ENCODE measurements around the gene ELAPOR1. TPM values are rescaled to one million over a fixed set of nuclear protein-coding genes. Genes with fewer than 3 reads are reported as not detected.
A peak's percentile ranks its signal among the peaks of the same experiment; 100 is the strongest.

Gene ELAPOR1
- total and polyA plus RNA-seq, 9 of the 15 experiments (the other 6 are each of a cell fraction or from before 2014, with no cell fraction given), result 0.07 to 1.2 (median 0.18) TPM

DNA sequence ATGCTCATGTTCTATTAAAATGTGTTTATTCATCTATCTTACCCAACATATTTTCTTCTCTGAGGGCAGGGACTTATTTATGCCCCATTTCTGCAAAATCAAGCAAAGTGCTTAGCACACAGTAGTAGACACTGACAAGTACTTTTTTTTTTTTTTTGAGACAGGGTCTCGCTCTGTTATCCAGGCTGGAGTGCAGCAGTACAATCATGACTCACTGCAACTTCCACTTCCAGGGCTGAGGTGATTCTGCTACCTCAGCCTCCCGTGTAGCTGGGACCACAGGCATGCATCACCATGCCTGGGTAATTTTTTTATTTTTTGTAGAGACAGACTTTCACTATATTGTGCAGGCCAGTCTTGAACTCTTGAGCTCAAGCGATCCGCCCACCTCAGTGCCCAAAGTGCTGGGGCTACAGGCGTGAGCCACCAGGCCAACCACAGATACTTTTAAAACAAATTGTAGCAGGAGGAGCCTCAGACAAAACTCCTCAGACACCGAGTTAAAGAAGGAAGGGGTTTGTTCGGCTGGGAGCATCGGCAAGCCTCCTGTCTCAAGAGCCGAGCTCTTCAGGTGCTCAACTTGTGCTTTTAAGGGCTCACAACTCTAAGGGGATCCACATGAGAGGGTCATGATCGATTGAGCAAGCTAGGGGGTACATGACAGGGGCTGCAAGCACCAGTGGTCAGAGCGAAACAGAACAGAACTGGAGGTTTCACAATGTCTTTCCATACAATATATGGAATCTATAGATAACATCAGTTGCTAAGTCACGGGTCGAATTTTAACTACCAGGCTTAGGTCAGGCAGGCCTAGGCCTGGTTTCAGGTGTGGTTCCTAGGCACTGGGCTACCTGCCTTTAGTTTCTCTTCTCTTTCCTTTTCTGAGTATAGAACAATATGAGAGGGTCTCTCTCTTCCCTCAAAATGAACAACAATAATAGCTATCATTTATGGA is 29.1 kb upstream of the ELAPOR1 start (continued):
- TF ChIP-seq, protein P1, sequence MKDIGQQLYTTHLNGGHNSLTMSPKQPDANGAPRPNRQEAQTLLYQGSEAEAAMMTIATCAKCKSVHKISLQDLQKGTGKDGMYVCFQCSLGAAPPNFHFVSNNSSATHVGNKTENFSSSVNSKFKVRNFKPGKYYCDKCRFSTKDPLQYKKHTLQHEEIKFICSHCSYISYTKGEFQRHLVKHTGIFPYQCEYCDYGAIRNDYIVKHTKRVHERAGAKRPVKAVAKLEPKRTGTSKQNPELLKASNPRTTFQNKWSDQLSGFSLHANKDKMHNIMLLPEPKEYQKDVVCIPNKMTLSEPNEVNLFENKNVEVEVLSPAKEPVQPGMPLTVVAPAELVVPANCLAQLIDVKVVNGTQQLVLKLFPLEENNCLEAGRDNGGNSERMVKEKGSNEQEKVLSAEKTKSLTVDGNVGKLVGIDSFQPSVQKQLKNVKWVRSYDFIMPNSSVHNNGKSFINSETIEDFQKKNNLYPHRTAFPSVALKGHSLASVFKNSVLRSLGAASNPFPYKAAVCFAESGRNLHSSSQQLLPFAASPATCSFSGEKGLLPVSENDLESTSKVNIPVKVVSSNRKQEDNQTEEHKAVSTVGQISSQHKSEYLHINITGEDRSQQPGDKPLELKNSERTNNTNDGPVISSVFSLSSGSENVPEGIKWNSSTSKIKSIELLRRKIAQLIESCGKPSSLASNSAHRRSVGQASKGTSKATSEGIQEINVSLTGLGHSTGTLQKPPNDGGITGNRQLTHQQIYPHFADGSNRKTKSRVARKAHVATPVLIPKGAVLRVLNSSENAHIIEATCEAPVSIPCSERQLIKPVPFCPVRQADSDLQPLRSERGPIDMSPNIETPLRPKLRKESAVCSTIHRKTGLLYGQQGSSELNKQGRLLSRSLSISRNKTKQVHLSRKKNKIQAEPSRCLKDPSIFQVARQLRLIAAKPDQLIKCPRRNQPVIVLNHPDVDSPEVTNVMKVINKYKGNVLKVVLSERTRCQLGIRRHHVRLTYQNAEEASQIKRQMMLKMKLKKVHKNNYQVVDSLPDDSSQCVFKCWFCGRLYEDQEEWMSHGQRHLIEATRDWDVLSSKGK (CRISPR knock-in tag; IDR thresholded peaks at IDR 0.05), result no peak
- TF ChIP-seq NCOA1 (IDR thresholded peaks at IDR 0.05; ENCODE audit: low read depth) (no peak), LEF1 (IDR thresholded peaks at IDR 0.05) (no peak), GTF2A2 (tag; IDR thresholded peaks at IDR 0.05) (no peak), RAD51 (IDR thresholded peaks at IDR 0.05; ENCODE audit: borderline replicate concordance, low read depth) (no peak), NCOR1 (IDR thresholded peaks at IDR 0.05) (no peak), MYBL2 (IDR thresholded peaks at IDR 0.05; ENCODE audit: low read depth) (no peak), MYBL2 (CRISPR knock-in tag; IDR thresholded peaks at IDR 0.05; ENCODE audit: borderline replicate concordance) (no peak), SMAD3 (CRISPR knock-in tag; conservative IDR thresholded peaks at IDR 0.05) (no peak), SMARCA5 (IDR thresholded peaks at IDR 0.05) (peak; percentile 52; the same call in 1 of the 2 replicates), SNRNP70 (optimal IDR thresholded peaks at IDR 0.05; ENCODE audit: low read depth, low read length) (no peak), ELF1 (tag; IDR thresholded peaks at IDR 0.05) (no peak), ZFPM2 (CRISPR knock-in tag; IDR thresholded peaks at IDR 0.05) (no peak), NONO (IDR thresholded peaks at IDR 0.05; ENCODE audit: low read depth in 2 of 2, low read length in 1 of 2) (no peak), CBX3 (IDR thresholded peaks at IDR 0.05; ENCODE audit: borderline replicate concordance in 1 of 2, low read length in 2 of 2) (no peak), ETV6 (IDR thresholded peaks at IDR 0.05; ENCODE audit: borderline replicate concordance in 1 of 2, low read depth in 2 of 2, low read length in 1 of 2) (no peak), ETV6 (CRISPR knock-in tag; IDR thresholded peaks at IDR 0.05; ENCODE audit: borderline replicate concordance) (no peak), TEAD4 (IDR thresholded peaks at IDR 0.05; ENCODE audit: low read length) (no peak), TEAD4 (CRISPR knock-in tag; IDR thresholded peaks at IDR 0.05; ENCODE audit: borderline replicate concordance) (no peak)
- TF ChIP-seq, protein P2, sequence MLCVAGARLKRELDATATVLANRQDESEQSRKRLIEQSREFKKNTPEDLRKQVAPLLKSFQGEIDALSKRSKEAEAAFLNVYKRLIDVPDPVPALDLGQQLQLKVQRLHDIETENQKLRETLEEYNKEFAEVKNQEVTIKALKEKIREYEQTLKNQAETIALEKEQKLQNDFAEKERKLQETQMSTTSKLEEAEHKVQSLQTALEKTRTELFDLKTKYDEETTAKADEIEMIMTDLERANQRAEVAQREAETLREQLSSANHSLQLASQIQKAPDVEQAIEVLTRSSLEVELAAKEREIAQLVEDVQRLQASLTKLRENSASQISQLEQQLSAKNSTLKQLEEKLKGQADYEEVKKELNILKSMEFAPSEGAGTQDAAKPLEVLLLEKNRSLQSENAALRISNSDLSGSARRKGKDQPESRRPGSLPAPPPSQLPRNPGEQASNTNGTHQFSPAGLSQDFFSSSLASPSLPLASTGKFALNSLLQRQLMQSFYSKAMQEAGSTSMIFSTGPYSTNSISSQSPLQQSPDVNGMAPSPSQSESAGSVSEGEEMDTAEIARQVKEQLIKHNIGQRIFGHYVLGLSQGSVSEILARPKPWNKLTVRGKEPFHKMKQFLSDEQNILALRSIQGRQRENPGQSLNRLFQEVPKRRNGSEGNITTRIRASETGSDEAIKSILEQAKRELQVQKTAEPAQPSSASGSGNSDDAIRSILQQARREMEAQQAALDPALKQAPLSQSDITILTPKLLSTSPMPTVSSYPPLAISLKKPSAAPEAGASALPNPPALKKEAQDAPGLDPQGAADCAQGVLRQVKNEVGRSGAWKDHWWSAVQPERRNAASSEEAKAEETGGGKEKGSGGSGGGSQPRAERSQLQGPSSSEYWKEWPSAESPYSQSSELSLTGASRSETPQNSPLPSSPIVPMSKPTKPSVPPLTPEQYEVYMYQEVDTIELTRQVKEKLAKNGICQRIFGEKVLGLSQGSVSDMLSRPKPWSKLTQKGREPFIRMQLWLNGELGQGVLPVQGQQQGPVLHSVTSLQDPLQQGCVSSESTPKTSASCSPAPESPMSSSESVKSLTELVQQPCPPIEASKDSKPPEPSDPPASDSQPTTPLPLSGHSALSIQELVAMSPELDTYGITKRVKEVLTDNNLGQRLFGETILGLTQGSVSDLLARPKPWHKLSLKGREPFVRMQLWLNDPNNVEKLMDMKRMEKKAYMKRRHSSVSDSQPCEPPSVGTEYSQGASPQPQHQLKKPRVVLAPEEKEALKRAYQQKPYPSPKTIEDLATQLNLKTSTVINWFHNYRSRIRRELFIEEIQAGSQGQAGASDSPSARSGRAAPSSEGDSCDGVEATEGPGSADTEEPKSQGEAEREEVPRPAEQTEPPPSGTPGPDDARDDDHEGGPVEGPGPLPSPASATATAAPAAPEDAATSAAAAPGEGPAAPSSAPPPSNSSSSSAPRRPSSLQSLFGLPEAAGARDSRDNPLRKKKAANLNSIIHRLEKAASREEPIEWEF (CRISPR knock-in tag; IDR thresholded peaks at IDR 0.05), result no peak

Data from K562 (cell line).